Activated naive CD8-positive, alpha-beta T cell treated with anti-CD3 and anti-CD28 coated beads for 36 hours (primary cell): ENCODE measurements around the gene BEND6. TPM values are rescaled to one million over a fixed set of nuclear protein-coding genes. Genes with fewer than 3 reads are reported as not detected.

Experiments used
- DNase-seq: peaks from one replicate; pipeline ENCODE4 v3.0.0; 2021
- H3K27ac Mint-ChIP-seq: one replicate; pipeline ENCODE4 v1.8.0; 2022; ENCODE audit warnings: mild to moderate bottlenecking, moderate library complexity, mixed read lengths
- H3K27me3 Mint-ChIP-seq: one replicate; pipeline ENCODE4 v1.8.0; 2022; ENCODE audit warnings: mild to moderate bottlenecking, mixed read lengths
- H3K36me3 Mint-ChIP-seq: one replicate; pipeline ENCODE4 v1.8.0; 2021; ENCODE audit warnings: mild to moderate bottlenecking, mixed read lengths
- H3K4me1 Mint-ChIP-seq: one replicate; pipeline ENCODE4 v1.8.0; 2021; ENCODE audit warnings: mixed read lengths
- H3K4me3 Mint-ChIP-seq: one replicate; pipeline ENCODE4 v1.8.0; 2022; ENCODE audit warnings: mild to moderate bottlenecking, moderate library complexity, mixed read lengths
- H3K9me3 Mint-ChIP-seq: one replicate; pipeline ENCODE4 v1.8.0; 2022; ENCODE audit warnings: mixed read lengths
- total RNA-seq, 2 experiments: library from RNA; stranded (reverse); gene quantifications; one replicate each; pipeline ENCODE4 v1.2.3, GENCODE V29; 2021

The BEND6 gene, protein sequence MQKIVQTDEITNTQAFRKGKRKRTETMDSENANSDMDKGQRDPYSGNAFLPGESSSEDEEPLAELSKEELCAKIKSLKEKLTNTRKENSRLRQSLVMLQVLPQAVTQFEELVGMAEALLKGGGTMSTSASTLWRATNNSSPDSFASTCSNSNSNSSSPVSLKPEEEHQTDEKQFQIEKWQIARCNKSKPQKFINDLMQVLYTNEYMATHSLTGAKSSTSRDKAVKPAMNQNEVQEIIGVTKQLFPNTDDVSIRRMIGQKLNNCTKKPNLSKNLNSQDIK
- not detected for total RNA-seq

DNA sequence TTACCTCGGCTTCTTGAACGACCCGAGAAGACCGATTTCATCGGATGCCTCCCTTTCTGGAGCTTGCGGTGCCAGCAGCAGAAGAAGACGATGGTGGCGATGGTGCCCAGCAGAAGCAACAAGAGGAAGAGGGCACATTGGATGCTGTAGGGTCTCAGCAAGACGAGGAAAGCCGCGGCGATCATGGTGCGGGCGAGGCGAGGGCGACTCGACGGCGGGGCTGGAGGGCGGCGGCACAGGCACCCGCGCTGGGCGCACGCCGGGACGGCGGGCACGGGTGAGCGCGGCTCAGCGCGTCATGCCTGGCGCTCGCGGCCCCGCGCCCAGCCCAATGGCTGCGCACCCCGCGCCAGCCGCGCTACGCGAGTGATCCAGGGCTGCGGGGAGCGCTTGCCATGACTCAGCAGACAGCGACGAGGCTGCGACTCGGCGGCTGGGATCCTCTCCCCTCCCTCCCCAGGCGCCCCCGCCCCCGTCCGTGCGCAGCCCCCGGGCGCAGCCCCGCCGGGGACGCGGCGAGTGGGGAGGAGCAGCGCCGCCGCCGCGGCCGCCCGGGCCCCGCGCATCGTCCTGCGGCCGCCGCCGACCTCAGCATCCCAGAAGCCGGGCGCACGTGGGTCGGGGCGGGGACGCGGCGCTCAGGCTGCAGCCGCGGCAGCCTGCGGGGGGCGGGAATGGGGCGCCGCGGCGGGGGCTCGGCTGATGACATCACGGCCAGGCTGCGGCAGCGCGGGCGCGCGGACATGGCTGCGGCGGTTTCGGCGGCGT lies at the start of gene BEND6:
TSS of gene BEND6 (plus strand) at position 705 of the 768 bp plus-strand sequence. CDS start 26,704 bp downstream, outside the sequence.
- H3K36me3 Mint-ChIP-seq: no peaks in the 10 kb centered on the region
- peak within 1 kb of the TSS; percentile 79 for H3K4me3 Mint-ChIP-seq
- DNase-seq: peak; percentile 50
- H3K4me1 Mint-ChIP-seq: peaks cover 18% of the 10 kb centered on the region
- peaks cover 76% of the 10 kb centered on the region for H3K27me3 Mint-ChIP-seq
- peak within 1 kb of the TSS; percentile 25 for H3K27ac Mint-ChIP-seq
- no peaks in the 10 kb centered on the region for H3K9me3 Mint-ChIP-seq

DNA sequence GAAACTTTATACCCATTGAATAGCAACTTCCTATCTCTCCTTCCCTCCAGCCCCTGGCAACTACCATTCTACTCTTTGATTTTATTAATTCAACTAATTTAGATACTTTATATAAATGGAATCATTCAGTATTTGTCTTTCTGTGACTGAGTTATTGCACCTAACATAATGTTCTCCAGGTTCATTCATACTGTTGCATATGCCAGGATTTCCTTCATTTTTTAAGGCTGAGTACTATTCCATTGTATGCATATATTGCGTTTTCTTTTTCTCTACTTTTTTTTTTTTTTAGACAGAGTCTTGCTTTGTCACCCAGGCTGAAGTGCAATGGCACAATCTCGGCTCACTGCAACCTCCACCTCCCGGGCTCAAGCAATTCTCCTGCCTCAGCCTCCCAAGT lies 49.5 kb upstream of the BEND6 start:
- no peak for DNase-seq
- Mint-ChIP-seq H3K4me1 (no peaks in the 10 kb centered on the region), H3K27ac (no peak overlapping the region)

DNA sequence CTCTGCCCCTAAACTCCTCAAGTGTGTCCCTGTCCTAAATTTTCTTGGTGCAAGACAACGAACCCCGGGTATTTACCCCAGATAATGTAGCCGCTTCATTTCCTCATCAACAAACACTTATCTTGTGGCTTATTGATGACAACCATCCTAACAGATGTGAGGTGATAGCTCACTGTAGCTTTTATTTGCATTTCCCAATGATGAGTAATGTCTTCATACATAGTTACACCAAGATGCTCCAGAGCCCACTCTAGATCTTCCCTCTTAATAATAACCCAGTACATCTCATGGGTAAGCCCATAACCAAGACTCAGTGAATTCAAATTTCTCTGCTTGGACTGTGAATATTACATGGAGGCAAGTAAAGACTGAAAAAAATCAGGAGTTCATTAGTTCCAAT lies 48.2 kb upstream of the BEND6 start:
- H3K36me3 Mint-ChIP-seq: no peaks in the 10 kb centered on the region
- no peaks in the 10 kb centered on the region for H3K9me3 Mint-ChIP-seq
- H3K4me3 Mint-ChIP-seq: no peak overlapping the region

More for the DNA sequence above, 49.5 kb upstream of the BEND6 start:
- Mint-ChIP-seq H3K27me3 (peaks cover 12% of the 10 kb centered on the region), H3K4me3 (no peak overlapping the region), H3K36me3 (no peaks in the 10 kb centered on the region), H3K9me3 (no peaks in the 10 kb centered on the region)

DNA sequence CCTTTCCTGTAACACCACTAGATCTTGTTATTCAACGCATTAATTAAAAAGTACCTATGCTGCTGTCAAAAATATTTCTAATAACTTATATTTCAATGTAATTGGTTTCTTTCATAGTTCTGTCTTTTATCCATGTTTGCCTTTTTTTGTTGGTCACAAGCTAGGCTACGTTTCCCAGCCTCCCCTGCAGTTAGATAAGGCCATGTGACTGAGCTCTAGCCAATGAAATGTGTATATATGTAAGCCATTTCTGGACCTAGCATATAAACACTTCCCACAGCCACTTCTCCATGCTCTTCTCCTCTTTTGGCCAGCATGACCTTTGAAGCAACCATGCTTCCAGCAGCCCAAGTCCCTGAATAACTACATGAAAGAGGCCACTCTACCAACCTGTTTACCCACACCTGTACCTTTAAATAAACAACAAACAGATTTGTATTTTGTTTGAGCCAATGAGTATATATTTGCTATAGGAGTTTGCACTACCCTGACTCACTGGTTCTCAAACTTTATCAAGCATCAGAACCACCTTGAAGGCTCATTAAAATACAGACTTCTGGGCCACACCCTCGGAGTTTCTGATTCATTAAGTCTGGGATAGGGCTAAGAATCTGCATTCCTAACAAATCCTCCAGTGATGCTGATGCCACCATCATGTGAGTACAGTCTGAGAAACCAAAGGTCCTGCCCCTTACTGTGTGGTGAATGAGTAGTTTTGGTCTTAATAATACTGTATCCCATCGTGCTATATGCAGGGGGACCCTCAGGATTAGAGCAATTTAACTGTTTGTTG lies 45.6 kb upstream of the BEND6 start:
- Mint-ChIP-seq H3K4me1 (no peaks in the 10 kb centered on the region), H3K4me3 (no peak overlapping the region), H3K9me3 (no peaks in the 10 kb centered on the region), H3K36me3 (no peaks in the 10 kb centered on the region), H3K27me3 (peaks cover 8% of the 10 kb centered on the region), H3K27ac (no peak overlapping the region)
- no peak for DNase-seq

More for the DNA sequence above, 48.2 kb upstream of the BEND6 start:
- Mint-ChIP-seq H3K4me1 (no peaks in the 10 kb centered on the region), H3K27ac (no peak overlapping the region), H3K27me3 (peaks cover 11% of the 10 kb centered on the region)
- no peak for DNase-seq

DNA sequence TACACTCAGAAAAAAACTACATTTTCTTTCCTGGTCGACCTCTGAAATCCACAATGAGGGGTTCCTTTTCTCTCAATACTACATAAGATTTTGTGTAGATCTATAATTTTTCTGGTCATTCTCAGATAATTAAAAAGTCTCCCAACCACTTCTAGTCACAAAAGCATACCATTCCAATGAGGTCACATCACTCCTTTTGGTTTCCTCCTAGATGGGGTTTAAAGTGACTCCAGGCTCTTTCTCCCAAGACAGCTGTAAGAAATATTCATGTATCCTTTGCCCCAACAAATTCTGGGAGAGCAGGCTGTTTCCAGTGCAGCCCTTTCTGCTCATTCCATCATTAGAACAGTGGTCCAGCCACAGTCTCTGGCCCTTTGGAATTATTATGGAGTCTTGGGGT lies 43.1 kb upstream of the BEND6 start:
- H3K27me3 Mint-ChIP-seq: no peaks in the 10 kb centered on the region
- no peak for DNase-seq
- H3K9me3 Mint-ChIP-seq: no peaks in the 10 kb centered on the region
- no peaks in the 10 kb centered on the region for H3K4me1 Mint-ChIP-seq
- no peak overlapping the region for H3K27ac Mint-ChIP-seq
- H3K4me3 Mint-ChIP-seq: no peak overlapping the region
- no peaks in the 10 kb centered on the region for H3K36me3 Mint-ChIP-seq

DNA sequence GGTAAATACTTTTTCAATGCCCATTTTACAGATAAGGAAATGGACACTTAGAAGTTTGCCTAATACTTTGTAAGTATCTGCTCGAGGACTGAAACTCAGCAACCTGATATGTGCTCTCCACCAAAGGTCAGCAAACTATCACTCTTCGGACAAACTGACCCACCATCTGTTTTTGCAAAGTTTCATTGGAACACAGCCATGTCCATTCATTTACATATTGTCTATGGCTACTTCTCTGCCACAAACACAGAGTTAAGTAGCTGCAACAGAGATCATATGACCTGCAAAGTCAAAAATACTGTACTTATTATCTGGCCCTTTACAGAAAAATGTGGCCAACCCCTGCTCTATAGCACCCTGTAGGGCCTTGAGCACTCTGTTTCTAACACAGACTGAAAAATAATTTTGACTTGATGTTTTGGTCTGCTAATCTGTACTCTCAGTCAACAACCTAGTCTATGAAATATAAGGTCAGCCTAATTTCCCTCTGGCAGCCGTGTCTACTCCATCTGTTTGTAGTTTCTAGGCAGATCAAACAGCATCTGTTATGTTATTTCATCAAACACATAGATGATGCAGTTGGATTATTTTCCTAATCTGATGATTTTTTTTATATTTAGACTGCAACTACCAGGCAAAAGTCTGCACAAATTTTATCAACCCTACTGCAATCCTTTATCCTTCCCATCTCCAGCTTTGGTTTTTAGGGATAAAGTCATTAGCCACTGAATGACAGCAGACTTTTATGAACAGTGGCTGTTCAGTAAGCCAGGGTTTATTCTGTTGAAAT lies 41.4 kb upstream of the BEND6 start:
- no peaks in the 10 kb centered on the region for H3K9me3 Mint-ChIP-seq
- no peak for DNase-seq
- no peak overlapping the region for H3K27ac Mint-ChIP-seq
- H3K4me1 Mint-ChIP-seq: no peaks in the 10 kb centered on the region
- no peaks in the 10 kb centered on the region for H3K36me3 Mint-ChIP-seq
- H3K27me3 Mint-ChIP-seq: no peaks in the 10 kb centered on the region
- H3K4me3 Mint-ChIP-seq: no peak overlapping the region

DNA sequence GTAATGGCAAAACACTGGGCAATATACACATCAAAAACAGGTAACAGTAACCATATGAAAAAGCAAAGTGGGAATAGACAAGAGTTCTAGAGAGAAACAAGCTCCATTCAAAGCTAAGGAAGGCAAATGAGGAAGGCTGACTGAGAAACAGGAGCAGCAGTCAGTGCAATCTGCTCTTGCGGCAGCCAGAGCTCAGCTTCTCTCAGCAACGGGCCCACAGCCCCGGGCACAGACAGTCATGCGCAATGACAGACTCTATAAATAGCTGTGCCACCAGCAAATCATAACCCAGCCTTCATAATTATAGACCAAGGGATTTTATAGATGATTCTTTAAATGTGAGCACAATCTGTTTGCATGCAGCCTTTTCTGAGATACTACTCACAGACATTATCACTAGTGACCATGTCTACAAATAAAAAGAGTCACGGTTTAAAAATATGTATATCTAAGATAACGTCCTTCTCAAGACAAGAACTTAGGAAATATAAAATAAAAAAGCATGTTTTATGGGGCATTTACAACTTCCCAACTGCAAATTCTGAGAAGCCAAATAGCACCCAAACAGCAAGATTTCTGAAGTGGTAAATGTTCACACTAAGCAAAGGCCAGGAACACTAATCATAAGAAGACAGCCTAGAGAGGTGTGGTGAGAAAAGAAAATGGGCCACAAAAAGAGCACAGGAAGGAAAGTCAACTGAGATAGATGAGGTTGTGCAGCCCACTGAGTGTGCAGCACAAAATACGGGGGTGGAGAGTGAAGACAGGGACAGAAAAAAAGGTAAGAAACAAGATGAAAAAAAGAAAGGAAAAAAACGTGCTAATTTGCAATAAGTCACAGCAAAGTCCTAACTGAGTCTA lies 39.9 kb upstream of the BEND6 start:
- no peak for DNase-seq
- Mint-ChIP-seq H3K9me3 (no peaks in the 10 kb centered on the region), H3K4me3 (no peak overlapping the region), H3K27me3 (peaks cover 3% of the 10 kb centered on the region), H3K36me3 (no peaks in the 10 kb centered on the region), H3K4me1 (no peaks in the 10 kb centered on the region), H3K27ac (no peak overlapping the region)

DNA sequence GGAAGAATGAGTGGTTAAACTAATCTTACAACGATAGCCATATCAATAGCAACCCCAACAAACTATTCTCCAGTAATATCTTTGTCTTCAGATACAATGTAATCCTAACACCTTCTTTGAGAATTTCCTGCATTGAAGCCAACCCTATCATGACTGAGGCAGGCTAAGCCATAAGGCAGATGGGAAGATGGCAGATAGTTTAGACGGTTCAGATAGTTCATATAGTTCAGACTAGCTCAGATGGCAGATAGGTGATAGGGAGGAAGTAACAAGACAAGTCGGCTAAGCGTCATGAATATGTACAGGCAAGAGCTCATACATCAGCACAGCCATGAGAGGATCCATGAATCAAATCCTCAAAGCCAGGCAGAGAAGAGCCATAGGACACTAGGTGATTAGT lies 39.1 kb upstream of the BEND6 start:
- Mint-ChIP-seq H3K4me1 (no peaks in the 10 kb centered on the region), H3K9me3 (no peaks in the 10 kb centered on the region), H3K27ac (no peak overlapping the region), H3K4me3 (no peak overlapping the region), H3K27me3 (peaks cover 7% of the 10 kb centered on the region), H3K36me3 (no peaks in the 10 kb centered on the region)
- DNase-seq: no peak

DNA sequence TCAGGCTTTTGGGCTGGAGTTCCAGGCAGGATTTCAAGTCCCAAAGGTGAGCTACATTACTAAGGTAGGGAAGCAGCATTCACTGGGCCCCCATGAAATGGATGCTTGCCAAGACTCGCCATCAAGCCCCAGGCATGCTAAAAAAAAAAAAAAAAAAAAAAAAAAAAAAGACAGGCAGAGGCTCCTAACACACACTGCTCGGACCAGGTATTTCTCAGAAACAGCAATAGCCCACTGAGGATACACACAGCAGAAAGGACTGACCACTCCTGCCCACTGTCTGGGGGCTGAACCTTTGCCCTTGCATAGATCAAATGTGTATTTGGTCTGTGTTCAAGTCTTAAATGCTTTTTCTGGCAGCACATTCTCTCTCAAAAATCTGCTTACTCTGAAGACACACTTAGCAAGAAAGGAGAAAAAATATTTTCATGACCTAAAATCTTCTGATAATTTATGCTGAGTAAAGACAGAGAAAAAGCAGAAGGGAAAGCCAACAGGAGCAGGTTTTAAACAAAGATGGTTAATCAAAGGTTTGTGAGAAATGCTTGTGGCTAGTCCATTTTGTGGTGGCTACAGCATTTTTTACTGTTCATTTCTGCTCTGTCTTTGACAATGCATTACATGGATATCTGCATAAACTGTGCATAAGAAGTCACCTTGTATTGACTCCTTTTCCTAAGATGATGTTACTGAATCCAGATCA lies 37.9 kb upstream of the BEND6 start:
- peaks cover 10% of the 10 kb centered on the region for H3K27me3 Mint-ChIP-seq
- no peak overlapping the region for H3K4me3 Mint-ChIP-seq
- H3K36me3 Mint-ChIP-seq: no peaks in the 10 kb centered on the region
- H3K27ac Mint-ChIP-seq: no peak overlapping the region
- no peak for DNase-seq
- H3K4me1 Mint-ChIP-seq: no peaks in the 10 kb centered on the region
- H3K9me3 Mint-ChIP-seq: no peaks in the 10 kb centered on the region

DNA sequence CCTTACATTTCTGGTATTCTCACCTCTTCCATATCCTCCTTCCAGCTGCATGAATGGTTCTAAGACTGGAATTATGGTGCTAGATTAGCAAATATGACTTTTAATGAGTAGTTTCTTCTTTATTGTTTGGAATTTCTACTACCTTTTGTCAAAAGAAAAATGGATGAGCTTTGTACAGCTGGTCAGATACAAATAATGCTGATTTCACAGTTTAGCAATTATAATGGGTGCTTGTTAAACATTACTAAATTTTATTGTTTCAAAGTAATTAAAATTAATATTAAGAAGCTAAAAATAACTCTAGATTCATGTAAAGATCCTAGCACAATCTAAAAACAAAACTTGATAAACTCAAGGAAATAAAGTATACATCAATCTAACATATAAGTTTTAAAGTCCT lies 32.3 kb upstream of the BEND6 start:
- Mint-ChIP-seq H3K36me3 (no peaks in the 10 kb centered on the region), H3K4me3 (no peak overlapping the region), H3K27ac (no peak overlapping the region), H3K27me3 (peaks cover 38% of the 10 kb centered on the region), H3K4me1 (no peaks in the 10 kb centered on the region), H3K9me3 (no peaks in the 10 kb centered on the region)
- no peak for DNase-seq

DNA sequence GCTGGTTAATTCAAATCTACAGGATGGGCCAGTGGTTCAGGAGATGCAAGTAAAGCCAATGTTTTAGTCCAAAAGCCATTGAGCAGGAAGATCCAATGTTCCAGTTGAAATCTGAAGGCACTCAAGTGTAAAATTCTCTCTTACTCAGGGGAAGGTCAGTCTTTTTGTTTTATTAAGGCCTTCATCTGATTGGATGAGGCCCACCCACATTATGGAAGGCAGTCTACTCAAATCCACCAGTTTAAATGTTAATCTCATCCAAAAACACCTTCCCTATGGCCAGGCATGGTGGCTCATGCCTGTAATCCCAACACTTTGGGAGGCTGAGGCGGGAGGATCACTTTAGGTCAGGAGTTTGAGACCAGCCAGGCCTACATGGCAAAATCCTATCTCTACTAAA lies 31.3 kb upstream of the BEND6 start:
- no peak for DNase-seq
- Mint-ChIP-seq H3K27me3 (peaks cover 44% of the 10 kb centered on the region), H3K4me1 (no peaks in the 10 kb centered on the region), H3K27ac (no peak overlapping the region), H3K36me3 (no peaks in the 10 kb centered on the region), H3K4me3 (no peak overlapping the region), H3K9me3 (no peaks in the 10 kb centered on the region)

DNA sequence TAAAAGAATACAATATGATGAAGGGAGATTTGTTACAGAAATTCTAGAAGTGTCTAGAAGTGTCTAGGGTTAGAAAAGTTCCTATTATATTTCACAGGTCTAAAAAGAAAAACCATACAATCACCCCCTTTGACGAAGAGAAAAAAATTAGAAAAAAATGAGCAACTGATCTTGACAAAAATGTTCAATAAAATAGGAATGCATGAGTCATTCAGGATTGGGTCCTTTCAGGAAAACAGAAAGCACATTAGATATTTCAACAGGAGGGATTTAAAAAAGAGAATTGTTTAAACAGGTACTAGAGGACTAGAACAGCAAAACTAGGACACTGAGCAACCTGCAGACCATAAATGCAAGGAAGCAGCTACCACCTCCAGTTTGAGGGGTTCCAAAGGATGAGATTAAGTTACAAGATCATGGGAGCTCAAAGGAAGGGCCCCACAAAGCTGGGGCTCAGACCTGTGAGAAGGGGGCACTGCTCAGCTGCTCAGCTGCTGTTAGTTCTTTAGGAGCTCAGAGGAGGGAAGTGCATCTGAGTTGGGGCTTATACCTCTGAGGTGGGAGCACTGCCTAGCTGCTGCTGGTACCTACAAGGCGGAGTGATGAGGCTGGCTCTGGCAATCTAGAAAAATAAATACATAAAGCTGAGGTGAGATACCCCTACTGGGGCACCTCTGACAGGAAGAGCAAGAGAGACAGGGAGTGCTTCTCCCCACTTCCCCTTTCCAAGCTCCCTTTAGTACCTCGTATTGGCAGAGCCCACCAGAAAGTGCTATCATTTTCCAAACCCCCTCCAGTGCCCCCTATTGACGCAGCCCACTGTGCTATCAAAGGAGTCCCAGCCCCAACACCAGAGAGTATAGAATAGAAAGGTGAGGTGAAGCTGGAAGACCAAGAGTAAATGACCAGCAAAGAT lies 27.1 kb upstream of the BEND6 start:
- no peak for DNase-seq
- H3K36me3 Mint-ChIP-seq: no peaks in the 10 kb centered on the region
- H3K4me1 Mint-ChIP-seq: no peaks in the 10 kb centered on the region
- H3K27me3 Mint-ChIP-seq: peaks cover 29% of the 10 kb centered on the region
- no peak overlapping the region for H3K4me3 Mint-ChIP-seq
- H3K9me3 Mint-ChIP-seq: no peaks in the 10 kb centered on the region
- no peak overlapping the region for H3K27ac Mint-ChIP-seq

DNA sequence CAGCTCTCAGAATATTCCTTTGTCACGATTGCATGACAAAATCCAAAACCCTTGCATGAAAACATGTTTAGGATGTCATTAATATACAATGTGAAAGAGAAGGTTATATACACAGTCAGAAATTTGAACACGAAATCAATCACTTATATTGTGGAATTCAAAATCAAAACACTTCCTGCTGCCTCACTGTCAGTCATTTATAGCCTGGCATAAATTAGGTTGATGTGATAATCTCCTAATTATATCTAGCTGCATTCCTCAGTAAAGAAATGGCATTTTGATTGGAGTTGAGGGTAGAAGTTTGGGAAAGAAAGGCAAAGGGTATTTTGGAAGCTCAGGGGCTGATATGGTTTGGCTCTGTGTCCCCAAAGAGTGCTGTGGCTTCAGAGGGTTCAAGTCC lies 24.1 kb upstream of the BEND6 start:
- Mint-ChIP-seq H3K27ac (no peak overlapping the region), H3K4me3 (no peak overlapping the region), H3K9me3 (no peaks in the 10 kb centered on the region), H3K27me3 (peaks cover 11% of the 10 kb centered on the region), H3K4me1 (no peaks in the 10 kb centered on the region), H3K36me3 (no peaks in the 10 kb centered on the region)
- DNase-seq: no peak
